GM12801 (cell line): Measurements from ENCODE around the gene UQCC2.

Experiments
- CTCF ChIP-seq: IDR thresholded peaks from one replicate; pipeline ENCODE4 v1.5.1; 2011; ENCODE audit warnings: control low read depth; ENCODE audit not compliant: insufficient read length; ENCODE audit errors: extremely low read depth

The UQCC2 gene

GRCh38 chr6:33711140-33712129, at the start of gene UQCC2:
Gene UQCC2, minus strand, starts transcription at chr6:33711700. Its CDS starts 14 bp downstream, at chr6:33711686.
- TF ChIP-seq CTCF, result no peak

GRCh38 chr6:33759887-33760629, 48.6 kb upstream of the UQCC2 start:
- TF ChIP-seq CTCF, result no peak

GRCh38 chr6:33758815-33759216, 47.3 kb upstream of the UQCC2 start:
- TF ChIP-seq CTCF, result no peak

- TF ChIP-seq CTCF, result no peak
Measured at GRCh38 chr6:33757906-33758305, 46.4 kb upstream of the UQCC2 start.

GRCh38 chr6:33757113-33757512, 45.6 kb upstream of the UQCC2 start:
- TF ChIP-seq CTCF, result no peak

- no peak for TF ChIP-seq CTCF
Measured at GRCh38 chr6:33756211-33756954, 44.9 kb upstream of the UQCC2 start.
